ENCODE data around the gene LUC7L3. TPM values are rescaled to one million over a fixed set of nuclear protein-coding genes. Genes with fewer than 3 reads are reported as not detected.

The LUC7L3 gene
- total and polyA plus RNA-seq, 4 donors, result 38.1 to 188 (median 89.4) TPM

DNA sequence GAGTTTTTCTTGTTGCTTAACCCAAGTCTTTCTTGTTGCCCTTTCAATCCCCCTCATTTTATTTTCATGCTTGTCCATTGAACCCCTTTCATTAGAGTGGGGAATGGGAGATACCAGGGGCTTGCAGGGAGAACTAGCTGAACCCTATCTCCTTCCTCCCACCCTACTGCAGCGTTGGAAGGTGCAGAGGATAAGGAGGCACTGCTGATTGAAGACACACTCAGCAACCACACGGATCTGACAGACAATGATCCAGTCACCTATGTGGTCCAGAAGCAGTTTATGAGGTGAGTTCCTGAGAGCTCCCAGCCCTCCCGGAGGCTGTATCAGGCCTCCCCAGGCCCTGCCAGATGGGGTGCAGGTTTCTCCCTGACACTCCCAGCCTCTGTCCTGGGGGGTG, 44.2 kb upstream of the LUC7L3 start:
- Histone ChIP-seq H3K4me3 (no peak overlapping the region), H3K4me1 (ENCODE audit: control insufficient read depth in 5 of 5, insufficient read depth in 5 of 5, low read length in 5 of 5) (peaks cover 0 to 29% (median 10%) of the 10 kb centered on the region in 5 donors), H3K9me3 (ENCODE audit: control insufficient read depth in 4 of 4, insufficient read depth in 3 of 4, low read length in 3 of 4) (no peaks in the 10 kb centered on the region), H3K9ac (ENCODE audit: insufficient read depth in 1 of 2, low read length in 2 of 2) (no peak overlapping the region), H3K27me3 (ENCODE audit: control insufficient read depth in 3 of 3, insufficient read depth in 3 of 3, low read length in 2 of 3) (no peaks in the 10 kb centered on the region), H3K27ac (ENCODE audit: low read depth in 1 of 2, low read length in 1 of 2) (no peak overlapping the region), H3K36me3 (ENCODE audit: control insufficient read depth in 4 of 4, insufficient read depth in 4 of 4, low read length in 4 of 4) (peaks cover 0 to 9% (median 4%) of the 10 kb centered on the region in 4 donors)
- 87 to 88% methylated on average over 3 of the region's 3 CpGs for WGBS, 2 donors
- DNase-seq (no peak), ATAC-seq (ENCODE audit: insufficient read depth, low FRiP score) (no peak)
- TF ChIP-seq, protein P1, sequence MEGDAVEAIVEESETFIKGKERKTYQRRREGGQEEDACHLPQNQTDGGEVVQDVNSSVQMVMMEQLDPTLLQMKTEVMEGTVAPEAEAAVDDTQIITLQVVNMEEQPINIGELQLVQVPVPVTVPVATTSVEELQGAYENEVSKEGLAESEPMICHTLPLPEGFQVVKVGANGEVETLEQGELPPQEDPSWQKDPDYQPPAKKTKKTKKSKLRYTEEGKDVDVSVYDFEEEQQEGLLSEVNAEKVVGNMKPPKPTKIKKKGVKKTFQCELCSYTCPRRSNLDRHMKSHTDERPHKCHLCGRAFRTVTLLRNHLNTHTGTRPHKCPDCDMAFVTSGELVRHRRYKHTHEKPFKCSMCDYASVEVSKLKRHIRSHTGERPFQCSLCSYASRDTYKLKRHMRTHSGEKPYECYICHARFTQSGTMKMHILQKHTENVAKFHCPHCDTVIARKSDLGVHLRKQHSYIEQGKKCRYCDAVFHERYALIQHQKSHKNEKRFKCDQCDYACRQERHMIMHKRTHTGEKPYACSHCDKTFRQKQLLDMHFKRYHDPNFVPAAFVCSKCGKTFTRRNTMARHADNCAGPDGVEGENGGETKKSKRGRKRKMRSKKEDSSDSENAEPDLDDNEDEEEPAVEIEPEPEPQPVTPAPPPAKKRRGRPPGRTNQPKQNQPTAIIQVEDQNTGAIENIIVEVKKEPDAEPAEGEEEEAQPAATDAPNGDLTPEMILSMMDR (IDR thresholded peaks at IDR 0.05; ENCODE audit: control extremely low read depth, extremely low read depth), result no peak

GRCh38 chr17:50675627-50676026, 43.8 kb upstream of the LUC7L3 start:
- Histone ChIP-seq H3K4me1 (ENCODE audit: control insufficient read depth in 5 of 5, insufficient read depth in 5 of 5, low read length in 5 of 5) (peaks cover 0 to 27% (median 10%) of the 10 kb centered on the region in 5 donors), H3K9ac (ENCODE audit: insufficient read depth in 1 of 2, low read length in 2 of 2) (no peak overlapping the region), H3K27ac (ENCODE audit: low read depth in 1 of 2, low read length in 1 of 2) (no peak overlapping the region), H3K27me3 (ENCODE audit: control insufficient read depth in 3 of 3, insufficient read depth in 3 of 3, low read length in 2 of 3) (no peaks in the 10 kb centered on the region), H3K4me3 (no peak overlapping the region), H3K36me3 (ENCODE audit: control insufficient read depth in 4 of 4, insufficient read depth in 4 of 4, low read length in 4 of 4) (peaks cover 0 to 9% (median 4%) of the 10 kb centered on the region in 4 donors), H3K9me3 (ENCODE audit: control insufficient read depth in 4 of 4, insufficient read depth in 3 of 4, low read length in 3 of 4) (no peaks in the 10 kb centered on the region)
- ATAC-seq (ENCODE audit: insufficient read depth, low FRiP score) (no peak), DNase-seq (no peak)
- TF ChIP-seq, protein P1 (IDR thresholded peaks at IDR 0.05; ENCODE audit: control extremely low read depth, extremely low read depth), result no peak
- WGBS, 2 donors, result 93 to 96% methylated on average over 7 of the region's 7 CpGs

GRCh38 chr17:50676065-50676975, 43.1 kb upstream of the LUC7L3 start:
- no peak overlapping the region for H3K4me3 ChIP-seq
- H3K27ac ChIP-seq (ENCODE audit: low read depth in 1 of 2, low read length in 1 of 2), result no peak overlapping the region
- no peak overlapping the region for H3K9ac ChIP-seq (ENCODE audit: insufficient read depth in 1 of 2, low read length in 2 of 2)
- H3K36me3 ChIP-seq (ENCODE audit: control insufficient read depth in 4 of 4, insufficient read depth in 4 of 4, low read length in 4 of 4), result peaks cover 0 to 9% (median 4%) of the 10 kb centered on the region in 4 donors
- peaks cover 0 to 24% (median 11%) of the 10 kb centered on the region in 5 donors for H3K4me1 ChIP-seq (ENCODE audit: control insufficient read depth in 5 of 5, insufficient read depth in 5 of 5, low read length in 5 of 5)
- no peaks in the 10 kb centered on the region for H3K9me3 ChIP-seq (ENCODE audit: control insufficient read depth in 4 of 4, insufficient read depth in 3 of 4, low read length in 3 of 4)
- no peak for DNase-seq
- H3K27me3 ChIP-seq (ENCODE audit: control insufficient read depth in 3 of 3, insufficient read depth in 3 of 3, low read length in 2 of 3), result no peaks in the 10 kb centered on the region
- ATAC-seq (ENCODE audit: insufficient read depth, low FRiP score), result no peak
- TF ChIP-seq, protein P1 (IDR thresholded peaks at IDR 0.05; ENCODE audit: control extremely low read depth, extremely low read depth), result no peak
- WGBS, 2 donors, result 93 to 96% methylated on average over 24 of the region's 24 CpGs

Measured in lung (tissue), 12 donors.